ENCODE measurements around the gene BEST2. TPM values are rescaled to one million over a fixed set of nuclear protein-coding genes. Genes with fewer than 3 reads are reported as not detected.

The BEST2 gene
- total RNA-seq, 4 donors from 2014 or later = 20.5 to 82.0 (median 40.6) TPM; not detected in 1

- TF ChIP-seq POLR2A (IDR thresholded peaks at IDR 0.05) = peak in 1 of 2 donors; percentile 68
- peak; percentile 64 to 97 (median 74) for TF ChIP-seq CTCF (IDR thresholded peaks at IDR 0.05)
- Histone ChIP-seq H3K9me3 (no peaks in the 10 kb centered on the region), H3K27ac (peak overlapping the region in 3 of 4 donors; percentile 52 to 71 (median 52)), H3K4me1 (peaks cover 0 to 7% (median 2%) of the 10 kb centered on the region in 4 donors), H3K4me3 (peak overlapping the region in 3 of 4 donors; percentile 26 to 48 (median 38)), H3K27me3 (no peaks in the 10 kb centered on the region), H3K36me3 (peaks cover 0 to 50% (median 0%) of the 10 kb centered on the region in 3 donors)
- peak; percentile 82 to 94 (median 87) for DNase-seq
Observed at GRCh38 chr19:12766051-12766521, 14.5 kb downstream of the BEST2 start.

- Histone ChIP-seq H3K9me3 (no peaks in the 10 kb centered on the region), H3K4me1 (peaks cover 0 to 7% (median 2%) of the 10 kb centered on the region in 4 donors), H3K36me3 (peaks cover 0 to 53% (median 0%) of the 10 kb centered on the region in 3 donors), H3K27me3 (no peaks in the 10 kb centered on the region), H3K27ac (no peak overlapping the region), H3K4me3 (no peak overlapping the region)
- DNase-seq = no peak
- no peak for TF ChIP-seq POLR2A (IDR thresholded peaks at IDR 0.05)
- no peak for TF ChIP-seq CTCF (IDR thresholded peaks at IDR 0.05)
Observed at GRCh38 chr19:12767150-12767549, 15.6 kb downstream of the BEST2 start.

- peaks cover 0 to 56% (median 0%) of the 10 kb centered on the region in 3 donors for H3K36me3 ChIP-seq
- H3K27me3 ChIP-seq = no peaks in the 10 kb centered on the region
- no peak overlapping the region for H3K4me3 ChIP-seq
- H3K4me1 ChIP-seq = peaks cover 0 to 7% (median 2%) of the 10 kb centered on the region in 4 donors
- no peak for DNase-seq
- H3K9me3 ChIP-seq = no peaks in the 10 kb centered on the region
- H3K27ac ChIP-seq = no peak overlapping the region
- TF ChIP-seq POLR2A (IDR thresholded peaks at IDR 0.05) (no peak), CTCF (IDR thresholded peaks at IDR 0.05) (no peak)
Observed at GRCh38 chr19:12767666-12768065, 16.1 kb downstream of the BEST2 start.

GRCh38 chr19:12769689-12770088 is 18.1 kb downstream of the BEST2 start:
- Histone ChIP-seq H3K27me3 (no peaks in the 10 kb centered on the region), H3K4me3 (no peak overlapping the region), H3K27ac (no peak overlapping the region), H3K4me1 (peaks cover 0 to 10% (median 4%) of the 10 kb centered on the region in 4 donors), H3K9me3 (no peaks in the 10 kb centered on the region), H3K36me3 (peaks cover 0 to 37% (median 0%) of the 10 kb centered on the region in 3 donors)
- TF ChIP-seq CTCF (IDR thresholded peaks at IDR 0.05) (peak in 2 of 6 experiments; percentile 2 to 15), POLR2A (IDR thresholded peaks at IDR 0.05) (no peak)
- peak; percentile 64 to 80 (median 71) for DNase-seq

GRCh38 chr19:12770922-12771321 is 19.3 kb downstream of the BEST2 start:
- Histone ChIP-seq H3K27me3 (no peaks in the 10 kb centered on the region), H3K27ac (no peak overlapping the region), H3K4me3 (no peak overlapping the region), H3K9me3 (no peaks in the 10 kb centered on the region), H3K36me3 (peaks cover 0 to 32% (median 0%) of the 10 kb centered on the region in 3 donors), H3K4me1 (peaks cover 0 to 13% (median 2%) of the 10 kb centered on the region in 4 donors)
- DNase-seq = no peak
- TF ChIP-seq POLR2A (IDR thresholded peaks at IDR 0.05) (no peak), CTCF (IDR thresholded peaks at IDR 0.05) (no peak)
